ENCODE measurements around the gene ARHGAP42.

GRCh38 chr11:100972046-100972445, 285.0 kb downstream of the ARHGAP42 start:
- TF ChIP-seq CTCF (IDR thresholded peaks at IDR 0.05; ENCODE audit: insufficient read depth, low read length, poor library complexity, severe bottlenecking) (no peak), EZH2phosphoT487 (conservative IDR thresholded peaks at IDR 0.05; ENCODE audit: low read length) (no peak)

Measured in SU-DHL-6 (cell line).